Panc1 (cell line): ENCODE results near the gene OBP2A. TPM values are rescaled to one million over a fixed set of nuclear protein-coding genes. Genes with fewer than 3 reads are reported as not detected.

ENCODE experiments used
- ATAC-seq: fragments of 200-7000 bp; cut with Tn5 transposase; 2 replicates; pipeline ENCODE4 v1.9.1; 2020; ENCODE audit warnings: mild to moderate bottlenecking, moderate library complexity
- BruUV-seq: library from RNA; stranded (reverse); fragments of 400-500 nt; replicated peaks from 2 replicates; lab custom pipeline; 2021; lab: Mats Ljungman, UMichigan
- CTCF ChIA-PET: fragments of 300-600 bp; sonication (Branson Sonifier 250); formaldehyde crosslinking; loops from one replicate; lab custom pipeline; 2022; ENCODE audit warnings: antibody characterized with exemption; lab: Charles Lee
- POLR2A ChIA-PET: fragments of 300-600 bp; sonication (Branson Sonifier 250); formaldehyde crosslinking; loops from one replicate; lab custom pipeline; 2022; ENCODE audit warnings: antibody characterized with exemption; lab: Charles Lee
- DNase-seq: peaks from one replicate; pipeline ENCODE4 v3.0.0-alpha.2; 2010; ENCODE audit warnings: low read depth, low spot score
- H3K27ac ChIP-seq: 2 replicates; pipeline ENCODE4 v1.5.1; 2011; ENCODE audit warnings: mild to moderate bottlenecking, low read length, inconsistent platforms
- H3K27me3 ChIP-seq: fragments of 200-500 bp; sonication (Bioruptor generic); 2 replicates; pipeline ENCODE4 v1.6.0; 2014; ENCODE audit warnings: low read length, inconsistent platforms; ENCODE audit not compliant: control insufficient read depth, insufficient read depth
- H3K36me3 ChIP-seq: fragments of 200-500 bp; sonication (Bioruptor generic); 2 replicates; pipeline ENCODE4 v1.5.1; 2014; ENCODE audit warnings: inconsistent platforms, mild to moderate bottlenecking, low read length, moderate library complexity; ENCODE audit not compliant: control insufficient read depth, insufficient read depth
- H3K4me1 ChIP-seq: 2 replicates; pipeline ENCODE4 v1.5.1; 2011; ENCODE audit warnings: inconsistent platforms, mild to moderate bottlenecking, low read length, moderate library complexity; ENCODE audit not compliant: control insufficient read depth, insufficient read depth
- H3K4me3 ChIP-seq, 2 experiments: 2 replicates each; pipeline ENCODE4 v1.5.1; 2011 to 2012; ENCODE audit warnings: low read depth in 2 of 2, low read length in 2 of 2, mild to moderate bottlenecking in 2 of 2, inconsistent platforms in 1 of 2, moderate library complexity in 1 of 2
- H3K9me3 ChIP-seq: fragments of 200-500 bp; sonication (Bioruptor generic); 2 replicates; pipeline ENCODE4 v1.5.1; 2014; ENCODE audit warnings: low read depth, mild to moderate bottlenecking, inconsistent platforms, low read length, moderate library complexity; ENCODE audit not compliant: control insufficient read depth, insufficient read depth
- CTCF ChIP-seq: fragments of 450-650 bp; IDR thresholded peaks from 2 replicates; pipeline ENCODE4 v1.5.1; 2017; ENCODE audit warnings: mild to moderate bottlenecking
- POLR2AphosphoS5 ChIP-seq: IDR thresholded peaks from 2 replicates; pipeline ENCODE4 v1.6.1; 2012; ENCODE audit warnings: mild to moderate bottlenecking, low read depth, low read length, moderate library complexity
- REST ChIP-seq, 2 experiments: IDR thresholded peaks; 2 replicates each; pipeline ENCODE4 v1.6.1; 2011 to 2012; ENCODE audit warnings: low read depth in 2 of 2, control low read depth in 1 of 2, low read length in 1 of 2, mild to moderate bottlenecking in 1 of 2, moderate library complexity in 1 of 2; ENCODE audit not compliant: insufficient read depth in 1 of 2
- SIN3A ChIP-seq: IDR thresholded peaks from 2 replicates; pipeline ENCODE4 v1.6.1; 2012; ENCODE audit warnings: low read depth, mild to moderate bottlenecking, low read length, moderate library complexity, borderline replicate concordance; ENCODE audit not compliant: insufficient read depth
- TCF7L2 ChIP-seq: IDR thresholded peaks from 2 replicates; pipeline ENCODE4 v1.6.1; 2011; ENCODE audit warnings: mild to moderate bottlenecking, low read depth, low read length, inconsistent platforms
- in situ Hi-C: cut with HindIII; loops from 2 replicates; pipeline ENCODE4 v1.10.0; 2016; ENCODE audit warnings: low sequenced_read_pairs, low pct_unique_long_range_greater_than_20kb
- intact Hi-C: fragments of 100-400 bp; cut with micrococcal nuclease; formaldehyde crosslinking; loops from one replicate; pipeline ENCODE4 v1.10.0; 2022; ENCODE audit not compliant: unreplicated experiment
- total RNA-seq: library from RNA; stranded (reverse); gene quantifications from one replicate; pipeline ENCODE4 v1.2.1, GENCODE V29; 2021; ENCODE audit not compliant: unreplicated experiment

The OBP2A gene
- total RNA-seq, 1 experiment from 2014 or later: not detected

GRCh38 chr9:135531096-135531495 is 14.8 kb upstream of the OBP2A start:
- H3K4me1 ChIP-seq: no peaks in the 10 kb centered on the region
- no TSS peak for BruUV-seq
- in situ Hi-C loops: no loop called here
- no peak overlapping the region for H3K4me3 ChIP-seq
- H3K27ac ChIP-seq: no peak overlapping the region
- CTCF ChIA-PET: no interaction called here
- DNase-seq (no peak), ATAC-seq (no peak)
- TF ChIP-seq TCF7L2 (no peak), POLR2AphosphoS5 (no peak), REST (IDR thresholded peaks at IDR 0.05; ENCODE audit: insufficient read depth in 1 of 2, low read depth in 2 of 2, low read length in 1 of 2) (no peak), CTCF (no peak), SIN3A (no peak)
- POLR2A ChIA-PET: no interaction called here
- H3K27me3 ChIP-seq: no peaks in the 10 kb centered on the region
- intact Hi-C loops: no loop called here
- H3K9me3 ChIP-seq: no peaks in the 10 kb centered on the region
- no peaks in the 10 kb centered on the region for H3K36me3 ChIP-seq

GRCh38 chr9:135533113-135533512 is 12.8 kb upstream of the OBP2A start:
- in situ Hi-C loops (no loop called here), intact Hi-C loops (no loop called here)
- POLR2A ChIA-PET: no interaction called here
- H3K4me1 ChIP-seq: no peaks in the 10 kb centered on the region
- H3K36me3 ChIP-seq: no peaks in the 10 kb centered on the region
- H3K27me3 ChIP-seq: no peaks in the 10 kb centered on the region
- no peaks in the 10 kb centered on the region for H3K9me3 ChIP-seq
- BruUV-seq: no TSS peak
- no peak overlapping the region for H3K27ac ChIP-seq
- TF ChIP-seq TCF7L2 (no peak), POLR2AphosphoS5 (no peak), SIN3A (no peak), REST (IDR thresholded peaks at IDR 0.05; ENCODE audit: insufficient read depth in 1 of 2, low read depth in 2 of 2, low read length in 1 of 2) (no peak), CTCF (no peak)
- peak; percentile 69 for ATAC-seq
- CTCF ChIA-PET: no interaction called here
- no peak for DNase-seq
- H3K4me3 ChIP-seq: no peak overlapping the region
